Progenitor cell of endocrine pancreas (in vitro differentiated cells): ENCODE data around the gene APOA5. TPM values are rescaled to one million over a fixed set of nuclear protein-coding genes. Genes with fewer than 3 reads are reported as not detected.

Experiments
- DNase-seq: peaks from one replicate; pipeline ENCODE4 v3.0.0; 2021; ENCODE audit warnings: low spot score; ENCODE audit not compliant: unreplicated experiment
- H3K27ac Mint-ChIP-seq: 2 replicates; pipeline ENCODE4 v1.8.0; 2021; ENCODE audit warnings: mild to moderate bottlenecking, moderate library complexity, mixed read lengths
- H3K27me3 Mint-ChIP-seq: 2 replicates; pipeline ENCODE4 v1.8.0; 2021; ENCODE audit warnings: mixed read lengths
- H3K36me3 Mint-ChIP-seq: 2 replicates; pipeline ENCODE4 v1.8.0; 2022; ENCODE audit warnings: mixed read lengths; ENCODE audit not compliant: insufficient read depth
- H3K4me1 Mint-ChIP-seq: 2 replicates; pipeline ENCODE4 v1.8.0; 2021; ENCODE audit warnings: low read depth, mixed read lengths
- H3K4me3 Mint-ChIP-seq: 2 replicates; pipeline ENCODE4 v1.8.0; 2021; ENCODE audit warnings: low read depth, mild to moderate bottlenecking, moderate library complexity, mixed read lengths
- H3K9me3 Mint-ChIP-seq: 2 replicates; pipeline ENCODE4 v1.8.0; 2021; ENCODE audit warnings: low read depth, mixed read lengths
- total RNA-seq: library from RNA; stranded (reverse); gene quantifications from 2 replicates; pipeline ENCODE4 v1.2.1, GENCODE V29; 2021
- TF ChIP-seq, protein P1 (sequence below): fragments of 200-600 bp; sonication (generic); IDR thresholded peaks from one replicate; pipeline ENCODE4 v1.5.0; 2021; ENCODE audit warnings: antibody characterized with exemption, mild to moderate bottlenecking; ENCODE audit not compliant: unreplicated experiment

APOA5 gene
- total RNA-seq, 1 donor from 2014 or later, result not detected

DNA sequence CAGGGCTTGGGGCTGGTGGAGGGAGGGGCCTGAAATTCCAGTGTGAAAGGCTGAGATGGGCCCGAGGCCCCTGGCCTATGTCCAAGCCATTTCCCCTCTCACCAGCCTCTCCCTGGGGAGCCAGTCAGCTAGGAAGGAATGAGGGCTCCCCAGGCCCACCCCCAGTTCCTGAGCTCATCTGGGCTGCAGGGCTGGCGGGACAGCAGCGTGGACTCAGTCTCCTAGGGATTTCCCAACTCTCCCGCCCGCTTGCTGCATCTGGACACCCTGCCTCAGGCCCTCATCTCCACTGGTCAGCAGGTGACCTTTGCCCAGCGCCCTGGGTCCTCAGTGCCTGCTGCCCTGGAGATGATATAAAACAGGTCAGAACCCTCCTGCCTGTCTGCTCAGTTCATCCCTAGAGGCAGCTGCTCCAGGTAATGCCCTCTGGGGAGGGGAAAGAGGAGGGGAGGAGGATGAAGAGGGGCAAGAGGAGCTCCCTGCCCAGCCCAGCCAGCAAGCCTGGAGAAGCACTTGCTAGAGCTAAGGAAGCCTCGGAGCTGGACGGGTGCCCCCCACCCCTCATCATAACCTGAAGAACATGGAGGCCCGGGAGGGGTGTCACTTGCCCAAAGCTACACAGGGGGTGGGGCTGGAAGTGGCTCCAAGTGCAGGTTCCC is 38.0 kb upstream of the APOA5 start, which contains the start of gene APOC3:
TSS of gene APOC3 (plus strand) at position 383 of the 659 bp plus-strand sequence. CDS start 676 bp downstream, outside the sequence.
- TF ChIP-seq, protein P1, sequence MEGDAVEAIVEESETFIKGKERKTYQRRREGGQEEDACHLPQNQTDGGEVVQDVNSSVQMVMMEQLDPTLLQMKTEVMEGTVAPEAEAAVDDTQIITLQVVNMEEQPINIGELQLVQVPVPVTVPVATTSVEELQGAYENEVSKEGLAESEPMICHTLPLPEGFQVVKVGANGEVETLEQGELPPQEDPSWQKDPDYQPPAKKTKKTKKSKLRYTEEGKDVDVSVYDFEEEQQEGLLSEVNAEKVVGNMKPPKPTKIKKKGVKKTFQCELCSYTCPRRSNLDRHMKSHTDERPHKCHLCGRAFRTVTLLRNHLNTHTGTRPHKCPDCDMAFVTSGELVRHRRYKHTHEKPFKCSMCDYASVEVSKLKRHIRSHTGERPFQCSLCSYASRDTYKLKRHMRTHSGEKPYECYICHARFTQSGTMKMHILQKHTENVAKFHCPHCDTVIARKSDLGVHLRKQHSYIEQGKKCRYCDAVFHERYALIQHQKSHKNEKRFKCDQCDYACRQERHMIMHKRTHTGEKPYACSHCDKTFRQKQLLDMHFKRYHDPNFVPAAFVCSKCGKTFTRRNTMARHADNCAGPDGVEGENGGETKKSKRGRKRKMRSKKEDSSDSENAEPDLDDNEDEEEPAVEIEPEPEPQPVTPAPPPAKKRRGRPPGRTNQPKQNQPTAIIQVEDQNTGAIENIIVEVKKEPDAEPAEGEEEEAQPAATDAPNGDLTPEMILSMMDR, result no peak
- Mint-ChIP-seq H3K36me3 (no peaks in the 10 kb centered on the region), H3K9me3 (no peaks in the 10 kb centered on the region), H3K4me3 (no peak within 1 kb of the TSS), H3K27ac (no peak within 1 kb of the TSS), H3K27me3 (peaks cover 2% of the 10 kb centered on the region), H3K4me1 (peaks cover 23% of the 10 kb centered on the region)
- no peak for DNase-seq

GRCh38 chr11:116828632-116829524 is 37.2 kb upstream of the APOA5 start:
- DNase-seq, result no peak
- Mint-ChIP-seq H3K4me1 (peaks cover 23% of the 10 kb centered on the region), H3K36me3 (no peaks in the 10 kb centered on the region), H3K27me3 (peaks cover 2% of the 10 kb centered on the region), H3K4me3 (no peak overlapping the region), H3K9me3 (no peaks in the 10 kb centered on the region), H3K27ac (no peak overlapping the region)
- TF ChIP-seq, protein P1, result no peak

DNA sequence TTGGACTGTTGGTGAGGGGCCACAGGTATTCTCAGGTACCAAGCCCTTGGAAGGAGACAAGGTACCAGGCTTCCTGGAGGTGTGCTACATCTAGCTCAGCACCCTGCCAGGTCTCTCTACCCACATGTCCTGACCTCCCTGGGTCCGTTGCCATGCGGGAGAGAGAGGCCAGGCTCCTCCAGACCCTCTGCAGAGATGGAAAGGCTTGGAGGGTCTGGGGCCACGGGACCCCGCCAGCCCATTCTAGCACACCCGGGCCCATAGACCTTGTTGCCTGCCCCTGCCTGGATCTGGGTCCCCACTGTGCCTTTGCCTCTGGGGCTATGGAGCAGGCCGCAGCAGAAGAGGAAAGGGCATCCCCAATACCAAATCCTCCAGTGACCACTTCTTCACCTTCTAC is 35.8 kb upstream of the APOA5 start:
- Mint-ChIP-seq H3K4me3 (no peak overlapping the region), H3K4me1 (peaks cover 26% of the 10 kb centered on the region), H3K9me3 (no peaks in the 10 kb centered on the region), H3K27me3 (no peaks in the 10 kb centered on the region), H3K36me3 (no peaks in the 10 kb centered on the region), H3K27ac (no peak overlapping the region)
- TF ChIP-seq, protein P1, result no peak
- no peak for DNase-seq

GRCh38 chr11:116826751-116827431 is 35.2 kb upstream of the APOA5 start:
- no peak for DNase-seq

More at GRCh38 chr11:116826751-116827431, 35.2 kb upstream of the APOA5 start:
- Mint-ChIP-seq H3K4me3 (no peak overlapping the region), H3K27ac (peak overlapping the region; percentile 85), H3K9me3 (no peaks in the 10 kb centered on the region), H3K36me3 (no peaks in the 10 kb centered on the region), H3K27me3 (peaks cover 5% of the 10 kb centered on the region), H3K4me1 (peaks cover 20% of the 10 kb centered on the region)
- TF ChIP-seq, protein P1, result no peak
